HEK293 (cell line): ENCODE results near the gene UBASH3B.

Experiments used
- CTCF ChIA-PET: fragments of 350-600 bp; formaldehyde crosslinking; extraction: SDS; loops from one replicate; lab custom pipeline; 2021; ENCODE audit warnings: antibody characterized with exemption; lab: Yijun Ruan, JAX
- POLR2A ChIA-PET: fragments of 300-600 bp; formaldehyde crosslinking; extraction: SDS; loops from one replicate; lab custom pipeline; 2020; ENCODE audit warnings: antibody characterized with exemption, inconsistent platforms; lab: Yijun Ruan, JAX
- H3K27ac ChIP-seq: fragments of 200-500 bp; sonication (Bioruptor generic); 2 replicates; pipeline ENCODE4 v1.5.1; 2014; ENCODE audit warnings: low read depth, low read length, control low read depth, inconsistent platforms; ENCODE audit errors: extremely low read depth
- H3K36me3 ChIP-seq, 2 experiments: fragments of 200-500 bp in 1 of 2; sonication (Bioruptor generic) in 1 of 2; 1 replicate in 1 of 2; 2 replicates in 1 of 2; pipeline ENCODE4 v1.5.1; 2014 to 2017; ENCODE audit warnings: inconsistent platforms in 2 of 2, low read length in 2 of 2; ENCODE audit not compliant: control insufficient read depth in 2 of 2, insufficient read depth in 1 of 2
- H3K4me1 ChIP-seq: fragments of 200-500 bp; sonication (Bioruptor generic); 2 replicates; pipeline ENCODE4 v1.5.1; 2014; ENCODE audit warnings: mild to moderate bottlenecking, low read length, inconsistent platforms; ENCODE audit not compliant: control insufficient read depth, insufficient read depth
- H3K4me3 ChIP-seq: 2 replicates; pipeline ENCODE4 v1.5.1; 2011; ENCODE audit warnings: low read depth, mild to moderate bottlenecking, control low read depth, low read length, moderate library complexity
- H3K9me3 ChIP-seq: fragments of 200-500 bp; sonication (Bioruptor generic); 2 replicates; pipeline ENCODE4 v1.5.1; 2014; ENCODE audit warnings: low read depth, low read length, inconsistent platforms; ENCODE audit not compliant: control insufficient read depth, insufficient read depth
- PRDM10 ChIP-seq: fragments of 450-650 bp; formaldehyde crosslinking; IDR thresholded peaks from 2 replicates; pipeline ENCODE4 v1.5.1; 2016; ENCODE audit warnings: missing biosample characterization, missing genetic modification characterization
- PRDM6 ChIP-seq: fragments of 450-650 bp; formaldehyde crosslinking; IDR thresholded peaks from 2 replicates; pipeline ENCODE4 v1.5.1; 2017; ENCODE audit warnings: missing biosample characterization, missing genetic modification characterization
- ZNF112 ChIP-seq: fragments of 450-650 bp; formaldehyde crosslinking; IDR thresholded peaks from 2 replicates; pipeline ENCODE4 v1.5.0; 2017; ENCODE audit warnings: missing biosample characterization, missing genetic modification characterization
- ZNF148 ChIP-seq: fragments of 450-650 bp; formaldehyde crosslinking; IDR thresholded peaks from 2 replicates; pipeline ENCODE4 v1.5.0; 2017; ENCODE audit warnings: missing biosample characterization, missing genetic modification characterization, borderline replicate concordance
- ZNF266 ChIP-seq: fragments of 450-650 bp; formaldehyde crosslinking; IDR thresholded peaks from 2 replicates; pipeline ENCODE4 v1.5.1; 2016; ENCODE audit warnings: missing biosample characterization, missing genetic modification characterization, low read depth
- ZNF548 ChIP-seq: fragments of 450-650 bp; formaldehyde crosslinking; IDR thresholded peaks from 2 replicates; pipeline ENCODE4 v1.5.1; 2016; ENCODE audit warnings: missing biosample characterization, missing genetic modification characterization
- ZNF580 ChIP-seq: fragments of 450-650 bp; formaldehyde crosslinking; IDR thresholded peaks from 2 replicates; pipeline ENCODE4 v1.5.1; 2016; ENCODE audit warnings: missing biosample characterization, missing genetic modification characterization
- ZNF621 ChIP-seq: fragments of 450-650 bp; formaldehyde crosslinking; IDR thresholded peaks from 2 replicates; pipeline ENCODE4 v1.5.1; 2017; ENCODE audit warnings: missing biosample characterization, missing genetic modification characterization
- ZSCAN23 ChIP-seq: fragments of 450-650 bp; formaldehyde crosslinking; IDR thresholded peaks from 2 replicates; pipeline ENCODE4 v1.5.1; 2016; ENCODE audit warnings: missing biosample characterization, missing genetic modification characterization

The UBASH3B gene

GRCh38 chr11:122707901-122708300 is 52.4 kb downstream of the UBASH3B start:
- TF ChIP-seq ZNF148 (tag by site-specific recombination) (no peak), ZSCAN23 (tag by site-specific recombination) (no peak), ZNF548 (tag by site-specific recombination) (no peak), ZNF112 (tag by site-specific recombination) (no peak), ZNF266 (tag by site-specific recombination) (no peak), PRDM6 (tag by site-specific recombination) (no peak), ZNF621 (tag by site-specific recombination) (no peak)
- ChIA-PET CTCF (interaction anchor here (0.6 to 0.9 kb wide), 2 partner anchors 74 to 146 kb away, joined by 4 to 6 read pairs; no protein-coding TSS in a partner anchor), POLR2A (no interaction called here)
- Histone ChIP-seq H3K4me3 (no peak overlapping the region), H3K9me3 (no peaks in the 10 kb centered on the region), H3K4me1 (no peaks in the 10 kb centered on the region), H3K36me3 (no peaks in the 10 kb centered on the region), H3K27ac (no peak overlapping the region)

- CTCF ChIA-PET, result no interaction called here
- Histone ChIP-seq H3K4me3 (no peak overlapping the region), H3K36me3 (no peaks in the 10 kb centered on the region)
Measured at GRCh38 chr11:122709039-122709760, 53.7 kb downstream of the UBASH3B start.

More at GRCh38 chr11:122709039-122709760, 53.7 kb downstream of the UBASH3B start:
- Histone ChIP-seq H3K4me1 (no peaks in the 10 kb centered on the region), H3K9me3 (no peaks in the 10 kb centered on the region), H3K27ac (no peak overlapping the region)
- TF ChIP-seq ZNF580, result no peak
- TF ChIP-seq PRDM10 (tag by site-specific recombination), result no peak
- POLR2A ChIA-PET, result no interaction called here
